Measurements from ENCODE around the gene SLC10A3. TPM values are rescaled to one million over a fixed set of nuclear protein-coding genes. Genes with fewer than 3 reads are reported as not detected.

Gene SLC10A3
- total and polyA plus RNA-seq, 2 of the 8 experiments (the other 6 are each of a cell fraction or from before 2014, with no cell fraction given): 6.8 to 9.5 TPM

DNA sequence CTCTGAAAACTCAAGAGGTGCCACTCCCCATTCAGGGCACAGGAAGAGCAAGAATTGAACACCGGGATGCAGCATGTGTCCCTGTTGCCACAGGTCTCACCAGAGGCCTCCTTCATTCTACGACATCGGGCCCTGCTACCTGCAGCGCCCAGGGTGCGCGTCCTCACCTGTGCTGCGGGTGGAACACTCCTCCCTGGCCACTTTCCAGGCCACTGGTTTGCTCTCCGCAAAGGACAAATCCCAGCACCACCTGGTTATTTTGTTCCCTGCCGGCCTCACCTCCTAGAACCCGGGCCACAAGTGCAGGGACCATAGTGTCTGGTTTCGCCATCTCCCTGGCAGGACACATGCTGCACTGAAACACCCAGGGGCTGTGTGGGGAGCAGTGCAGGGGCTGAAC lies 39.9 kb upstream of the SLC10A3 start (continued):
- TF ChIP-seq RAD21 (IDR thresholded peaks at IDR 0.05 in 1 of 2, conservative IDR thresholded peaks at IDR 0.05 in 1 of 2; ENCODE audit: low read depth in 2 of 2, low read length in 2 of 2): no peak
- TF ChIP-seq TCF12 (IDR thresholded peaks at IDR 0.05; ENCODE audit: low read depth, low read length): no peak
- no peak for TF ChIP-seq SIX5 (IDR thresholded peaks at IDR 0.05; ENCODE audit: low read depth, low read length)
- TF ChIP-seq TBP (IDR thresholded peaks at IDR 0.05; ENCODE audit: low read depth, low read length): no peak
- no peak for TF ChIP-seq TAF1 (IDR thresholded peaks at IDR 0.05; ENCODE audit: low read depth, low read length)

Measured in H1 (cell line).